Chondrocyte (in vitro differentiated cells): Measurements from ENCODE around the gene PLEKHJ1. TPM values are rescaled to one million over a fixed set of nuclear protein-coding genes. Genes with fewer than 3 reads are reported as not detected.

Source experiments
- DNase-seq: peaks from one replicate; pipeline ENCODE4 v3.0.0; 2021; ENCODE audit warnings: mixed read lengths, low spot score
- H3K27ac Mint-ChIP-seq: one replicate; pipeline ENCODE4 v1.8.0; 2021; ENCODE audit warnings: mild to moderate bottlenecking, moderate library complexity, mixed read lengths; ENCODE audit not compliant: unreplicated experiment
- H3K27me3 Mint-ChIP-seq: 2 replicates; pipeline ENCODE4 v1.8.0; 2021; ENCODE audit warnings: low read depth, mixed read lengths
- H3K36me3 Mint-ChIP-seq: 2 replicates; pipeline ENCODE4 v1.8.0; 2021; ENCODE audit warnings: low read depth, mixed read lengths
- H3K4me1 Mint-ChIP-seq: 2 replicates; pipeline ENCODE4 v1.8.0; 2021; ENCODE audit warnings: low read depth, mild to moderate bottlenecking, mixed read lengths
- H3K4me3 Mint-ChIP-seq: one replicate; pipeline ENCODE4 v1.8.0; 2021; ENCODE audit warnings: mild to moderate bottlenecking, moderate library complexity, mixed read lengths; ENCODE audit not compliant: unreplicated experiment
- H3K9me3 Mint-ChIP-seq: 2 replicates; pipeline ENCODE4 v1.8.0; 2021; ENCODE audit warnings: low read depth, mixed read lengths
- CTCF ChIP-seq: fragments of 200-600 bp; sonication (generic); IDR thresholded peaks from 2 replicates; pipeline ENCODE4 v1.5.0; 2021; ENCODE audit warnings: antibody characterized with exemption, mild to moderate bottlenecking, moderate library complexity
- total RNA-seq: library from RNA; stranded (reverse); gene quantifications from 3 replicates; pipeline ENCODE4 v1.2.1, GENCODE V29; 2021

The PLEKHJ1 gene
- total RNA-seq, 1 donor from 2014 or later, result 42.4 TPM

GRCh38 chr19:2246014-2246620 is 10.0 kb upstream of the PLEKHJ1 start:
- Mint-ChIP-seq H3K4me1 (peaks cover 14% of the 10 kb centered on the region), H3K9me3 (no peaks in the 10 kb centered on the region), H3K27me3 (no peaks in the 10 kb centered on the region), H3K27ac (no peak overlapping the region), H3K4me3 (no peak overlapping the region), H3K36me3 (peaks cover 5% of the 10 kb centered on the region)
- no peak for DNase-seq
- no peak for TF ChIP-seq CTCF

GRCh38 chr19:2245273-2245672 is 9.1 kb upstream of the PLEKHJ1 start:
- no peak for DNase-seq
- TF ChIP-seq CTCF, result no peak
- H3K9me3 Mint-ChIP-seq, result no peaks in the 10 kb centered on the region
- H3K27me3 Mint-ChIP-seq, result no peaks in the 10 kb centered on the region
- H3K27ac Mint-ChIP-seq, result no peak overlapping the region
- no peak overlapping the region for H3K4me3 Mint-ChIP-seq
- peaks cover 5% of the 10 kb centered on the region for H3K36me3 Mint-ChIP-seq
- peaks cover 22% of the 10 kb centered on the region for H3K4me1 Mint-ChIP-seq

GRCh38 chr19:2244486-2244885 is 8.4 kb upstream of the PLEKHJ1 start:
- Mint-ChIP-seq H3K9me3 (no peaks in the 10 kb centered on the region), H3K27ac (no peak overlapping the region), H3K4me3 (no peak overlapping the region), H3K36me3 (peaks cover 5% of the 10 kb centered on the region), H3K4me1 (peaks cover 28% of the 10 kb centered on the region), H3K27me3 (no peaks in the 10 kb centered on the region)
- no peak for DNase-seq
- TF ChIP-seq CTCF, result no peak

GRCh38 chr19:2244125-2244411 is 7.9 kb upstream of the PLEKHJ1 start:
- Mint-ChIP-seq H3K27ac (no peak overlapping the region), H3K36me3 (peaks cover 5% of the 10 kb centered on the region), H3K9me3 (no peaks in the 10 kb centered on the region), H3K27me3 (no peaks in the 10 kb centered on the region), H3K4me3 (no peak overlapping the region), H3K4me1 (peaks cover 33% of the 10 kb centered on the region)
- no peak for DNase-seq
- no peak for TF ChIP-seq CTCF

- H3K27ac Mint-ChIP-seq, result no peak overlapping the region
- no peaks in the 10 kb centered on the region for H3K27me3 Mint-ChIP-seq
- no peak for TF ChIP-seq CTCF
- peaks cover 5% of the 10 kb centered on the region for H3K36me3 Mint-ChIP-seq
- no peaks in the 10 kb centered on the region for H3K9me3 Mint-ChIP-seq
- peaks cover 38% of the 10 kb centered on the region for H3K4me1 Mint-ChIP-seq
- DNase-seq, result no peak
- H3K4me3 Mint-ChIP-seq, result no peak overlapping the region
Observed at GRCh38 chr19:2243274-2244124, 7.4 kb upstream of the PLEKHJ1 start.
